ENCODE data around the gene SBF1. TPM values are rescaled to one million over a fixed set of nuclear protein-coding genes. Genes with fewer than 3 reads are reported as not detected.

SBF1 gene
- total and polyA plus RNA-seq, 2 donors (not counting 1 experiment from before 2014, with no cell fraction given) = 110 to 254 TPM

- Histone ChIP-seq H3K36me3 (replicated peaks in 1 of 2; ENCODE audit: control extremely low read depth in 1 of 2, control insufficient read depth in 1 of 2, extremely low read depth in 1 of 2, insufficient read depth in 2 of 2, low read length in 1 of 2) (peaks cover 0 to 83% of the 10 kb centered on the region in 2 experiments), H3K4me2 (replicated peaks; ENCODE audit: low read depth, low read length, poor library complexity, severe bottlenecking) (no peak overlapping the region), H3K9ac (ENCODE audit: low read length) (no peak overlapping the region), H3K79me2 (ENCODE audit: control insufficient read depth, insufficient read depth, low read length) (peaks cover 17% of the 10 kb centered on the region), H3K27ac (ENCODE audit: low read length in 2 of 2) (no peak overlapping the region), H3K4me1 (ENCODE audit: control insufficient read depth in 2 of 2, insufficient read depth in 2 of 2, low read length in 2 of 2) (peaks cover 17 to 18% of the 10 kb centered on the region in 2 donors), H3K9me3 (ENCODE audit: control extremely low read depth in 1 of 3, control insufficient read depth in 2 of 3, insufficient read depth in 1 of 3, low read length in 2 of 3) (peaks cover 0 to 3% (median 0%) of the 10 kb centered on the region in 3 donors), H3K27me3 (replicated peaks in 1 of 4; ENCODE audit: control extremely low read depth in 1 of 4, control insufficient read depth in 3 of 4, insufficient read depth in 4 of 4, low read length in 3 of 4) (no peaks in the 10 kb centered on the region), H4K20me1 (ENCODE audit: control insufficient read depth, insufficient read depth, low read length, poor library complexity, severe bottlenecking) (peaks cover 26% of the 10 kb centered on the region), H3K4me3 (ENCODE audit: control extremely low read depth in 1 of 5, extremely low read depth in 1 of 5, insufficient read depth in 1 of 5, low read depth in 2 of 5, low read length in 4 of 5) (no peak overlapping the region), H2AFZ (ENCODE audit: insufficient read depth, low read depth, low read length, poor library complexity, severe bottlenecking) (no peak overlapping the region)
- ATAC-seq (ENCODE audit: low read depth) (no peak), DNase-seq (no peak)
- 94% methylated on average over 24 of the region's 24 CpGs for WGBS (ENCODE audit: insufficient coverage)
- ChIA-PET POLR2A (no interaction called here), CTCF (interaction anchor here (2.0 to 2.5 kb wide), 2 partner anchors 14 to 33 kb away, joined by 7 to 8 read pairs; no protein-coding TSS in a partner anchor)
- no peak for TF ChIP-seq CTCF (IDR thresholded peaks at IDR 0.05)
- no peak for TF ChIP-seq EZH2 (IDR thresholded peaks at IDR 0.05; ENCODE audit: borderline replicate concordance, insufficient read depth, low read depth, low read length, poor library complexity, severe bottlenecking)
- Mint-ChIP-seq H3K9me3 (ENCODE audit: insufficient read depth) (no peaks in the 10 kb centered on the region), H3K4me3 (no peak overlapping the region), H3K27ac (no peak overlapping the region), H3K27me3 (no peaks in the 10 kb centered on the region), H3K4me1 (peaks cover 21% of the 10 kb centered on the region)
- intact Hi-C loops (cut with micrococcal nuclease) = no loop called here
Observed at GRCh38 chr22:50464451-50464850, 10.4 kb downstream of the SBF1 start.

- no peaks in the 10 kb centered on the region for H3K27me3 Mint-ChIP-seq
- H3K4me1 ChIP-seq (ENCODE audit: control insufficient read depth in 2 of 2, insufficient read depth in 2 of 2, low read length in 2 of 2) = peaks cover 6 to 7% of the 10 kb centered on the region in 2 donors
- H3K9ac ChIP-seq (ENCODE audit: low read length) = no peak overlapping the region
- peaks cover 8% of the 10 kb centered on the region for H3K79me2 ChIP-seq (ENCODE audit: control insufficient read depth, insufficient read depth, low read length)
- no peak for TF ChIP-seq EZH2 (IDR thresholded peaks at IDR 0.05; ENCODE audit: borderline replicate concordance, insufficient read depth, low read depth, low read length, poor library complexity, severe bottlenecking)
- no peak for TF ChIP-seq CTCF (IDR thresholded peaks at IDR 0.05)
- intact Hi-C loops (cut with micrococcal nuclease) = no loop called here
- H4K20me1 ChIP-seq (ENCODE audit: control insufficient read depth, insufficient read depth, low read length, poor library complexity, severe bottlenecking) = peaks cover 16% of the 10 kb centered on the region
- peaks cover 10% of the 10 kb centered on the region for H3K4me1 Mint-ChIP-seq
- H3K36me3 ChIP-seq (replicated peaks in 1 of 2; ENCODE audit: control extremely low read depth in 1 of 2, control insufficient read depth in 1 of 2, extremely low read depth in 1 of 2, insufficient read depth in 2 of 2, low read length in 1 of 2) = peaks cover 0 to 93% of the 10 kb centered on the region in 2 experiments
- H3K9me3 ChIP-seq (ENCODE audit: control extremely low read depth in 1 of 3, control insufficient read depth in 2 of 3, insufficient read depth in 1 of 3, low read length in 2 of 3) = peaks cover 0 to 4% (median 0%) of the 10 kb centered on the region in 3 donors
- H3K4me2 ChIP-seq (replicated peaks; ENCODE audit: low read depth, low read length, poor library complexity, severe bottlenecking) = no peak overlapping the region
- ChIA-PET POLR2A (interaction anchor here (0.7 kb wide), 1 partner anchor 271 kb away, joined by 3 read pairs; no protein-coding TSS in a partner anchor), CTCF (interaction anchor here (2.5 kb wide), 1 partner anchor 13 kb away, joined by 7 read pairs; no protein-coding TSS in a partner anchor)
- H3K27ac ChIP-seq (ENCODE audit: low read length in 2 of 2) = no peak overlapping the region
- H3K4me3 Mint-ChIP-seq = no peak overlapping the region
- H3K27me3 ChIP-seq (replicated peaks in 1 of 4; ENCODE audit: control extremely low read depth in 1 of 4, control insufficient read depth in 3 of 4, insufficient read depth in 4 of 4, low read length in 3 of 4) = no peaks in the 10 kb centered on the region
- no peak overlapping the region for H3K4me3 ChIP-seq (ENCODE audit: control extremely low read depth in 1 of 5, extremely low read depth in 1 of 5, insufficient read depth in 1 of 5, low read depth in 2 of 5, low read length in 4 of 5)
- H2AFZ ChIP-seq (ENCODE audit: insufficient read depth, low read depth, low read length, poor library complexity, severe bottlenecking) = no peak overlapping the region
- ATAC-seq (ENCODE audit: low read depth) (no peak), DNase-seq (no peak)
- no peak overlapping the region for H3K27ac Mint-ChIP-seq
- 94% methylated on average over 27 of the region's 28 CpGs for WGBS (ENCODE audit: insufficient coverage)
- no peaks in the 10 kb centered on the region for H3K9me3 Mint-ChIP-seq (ENCODE audit: insufficient read depth)
Observed at GRCh38 chr22:50463188-50463900, 11.5 kb downstream of the SBF1 start.

Data from B cell (primary cell).